Measurements from ENCODE around the gene HOXB1.

- TF ChIP-seq SUZ12 (IDR thresholded peaks at IDR 0.05; ENCODE audit: extremely low read depth, insufficient read depth, insufficient read length) (no peak), ZNF274 (IDR thresholded peaks at IDR 0.05; ENCODE audit: low read depth, low read length) (no peak)
These were observed 3.3 kb downstream of the HOXB1 start for GRCh38 chr17:48527547-48527932.

Measured in NT2/D1 (cell line).